ENCODE results near the gene ST3GAL3.

ST3GAL3 gene

GRCh38 chr1:43789604-43790550 lies 82.5 kb downstream of the ST3GAL3 start:
- no peak for DNase-seq

- no peak for DNase-seq
These were observed 83.9 kb downstream of the ST3GAL3 start for GRCh38 chr1:43791243-43791642.

- no peak for DNase-seq
These were observed 88.8 kb downstream of the ST3GAL3 start for GRCh38 chr1:43796111-43796581.

DNA sequence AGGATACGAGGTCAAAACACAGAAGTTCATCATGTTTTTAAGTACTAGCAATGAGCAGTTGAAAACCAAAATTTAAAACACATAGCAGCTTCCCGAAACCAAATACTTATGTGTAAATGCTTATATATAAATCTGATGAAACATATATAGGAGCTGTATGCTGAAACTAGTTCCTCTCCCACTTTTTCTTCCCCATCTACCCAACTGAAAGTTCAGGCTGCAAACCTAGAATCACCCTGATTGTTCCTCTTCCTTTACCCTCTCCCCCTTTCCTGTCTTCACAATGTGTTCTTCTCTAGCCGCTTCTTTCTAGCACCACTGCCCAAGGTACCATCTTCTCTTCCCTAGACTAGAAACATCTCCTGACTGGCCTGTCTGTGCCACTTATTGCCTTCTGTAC lies 90.6 kb downstream of the ST3GAL3 start:
- no peak for DNase-seq

DNA sequence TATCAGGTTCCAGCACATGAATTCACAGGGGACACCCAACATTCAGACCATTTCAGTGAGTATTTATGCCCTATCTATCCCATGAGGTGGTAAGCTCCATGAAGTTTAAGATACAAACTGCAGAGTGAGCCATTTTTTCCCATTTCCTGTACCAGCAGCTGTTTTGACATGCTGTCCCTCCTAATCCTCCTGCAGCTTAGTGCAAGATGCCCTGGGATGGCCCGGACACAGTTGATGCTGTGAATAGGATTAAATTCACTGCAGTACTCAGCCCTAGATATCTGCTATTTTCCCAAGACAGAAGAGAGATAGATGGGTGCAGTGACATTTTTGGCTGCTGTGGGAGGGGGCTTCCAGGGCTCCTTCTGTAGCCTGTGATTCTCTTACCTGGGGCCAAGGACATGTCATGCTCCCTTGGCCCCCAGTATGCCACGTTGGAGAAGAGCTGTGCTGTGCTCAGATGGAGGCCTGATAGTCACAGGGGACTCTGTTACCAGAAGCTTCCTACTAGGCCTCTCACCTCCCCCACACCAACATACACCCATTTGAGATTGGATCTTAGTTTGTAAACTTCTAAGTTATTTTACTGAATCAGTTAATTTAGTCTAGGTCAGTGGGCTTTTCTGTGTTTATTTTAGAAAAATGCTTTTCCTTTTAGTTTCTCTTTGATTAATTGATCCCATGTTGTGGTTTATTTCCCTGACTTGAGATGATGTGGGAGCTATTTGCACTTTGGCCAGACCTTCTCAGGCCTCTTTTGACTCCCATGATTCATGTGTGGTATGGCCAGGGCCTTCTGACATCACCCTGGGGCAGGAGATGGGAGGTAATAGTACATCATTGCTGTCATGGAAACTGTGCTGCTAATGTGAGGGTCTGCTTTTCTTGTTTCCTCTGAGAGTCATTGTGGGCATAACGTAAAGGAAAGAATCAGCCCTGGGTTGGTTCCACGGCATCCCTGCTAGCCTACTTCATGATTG lies 92.6 kb downstream of the ST3GAL3 start:
- DNase-seq = no peak

DNA sequence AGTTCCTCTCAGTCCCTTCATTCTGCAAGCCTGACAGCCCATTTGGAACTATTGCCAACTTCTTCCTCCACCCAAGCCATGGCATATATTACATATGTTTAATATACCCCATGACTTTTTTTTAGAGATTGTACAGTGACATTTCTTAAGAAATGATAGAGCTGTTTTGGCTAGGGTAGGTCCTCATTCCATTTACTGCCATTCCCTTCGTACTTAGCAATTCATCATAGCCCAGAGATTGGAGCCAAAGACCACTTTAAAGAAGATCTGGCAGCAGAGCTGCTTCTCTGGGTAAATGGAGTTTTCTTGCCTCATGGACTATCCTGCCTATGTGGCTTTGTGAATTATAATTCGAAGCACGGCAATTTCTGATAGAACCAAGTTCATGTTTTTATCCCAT lies 93.4 kb downstream of the ST3GAL3 start:
- no peak for DNase-seq

- DNase-seq = no peak
These were observed 93.9 kb downstream of the ST3GAL3 start for GRCh38 chr1:43801203-43801602.

- no peak for DNase-seq
These were observed 95.1 kb downstream of the ST3GAL3 start for GRCh38 chr1:43802356-43802980.

DNA sequence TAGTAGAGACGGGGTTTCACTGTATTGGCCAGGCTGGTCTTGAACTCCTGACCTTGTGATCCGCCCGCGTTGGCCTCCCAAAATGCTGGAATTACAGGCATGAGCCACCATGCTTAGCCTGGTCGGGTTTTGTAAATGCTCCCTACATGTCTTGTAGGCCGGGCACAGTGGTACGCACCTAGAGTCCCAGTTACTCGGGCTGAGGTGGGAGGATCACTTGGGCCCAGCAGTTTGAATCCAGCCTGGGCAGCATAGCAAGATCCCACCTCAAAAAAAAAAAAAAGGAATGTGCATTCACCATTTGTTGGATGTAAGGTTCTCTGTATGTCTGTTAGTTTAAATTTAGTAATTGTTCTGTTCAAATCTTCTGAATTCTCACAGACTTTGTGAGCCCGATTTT lies 95.8 kb downstream of the ST3GAL3 start:
- no peak for DNase-seq

DNA sequence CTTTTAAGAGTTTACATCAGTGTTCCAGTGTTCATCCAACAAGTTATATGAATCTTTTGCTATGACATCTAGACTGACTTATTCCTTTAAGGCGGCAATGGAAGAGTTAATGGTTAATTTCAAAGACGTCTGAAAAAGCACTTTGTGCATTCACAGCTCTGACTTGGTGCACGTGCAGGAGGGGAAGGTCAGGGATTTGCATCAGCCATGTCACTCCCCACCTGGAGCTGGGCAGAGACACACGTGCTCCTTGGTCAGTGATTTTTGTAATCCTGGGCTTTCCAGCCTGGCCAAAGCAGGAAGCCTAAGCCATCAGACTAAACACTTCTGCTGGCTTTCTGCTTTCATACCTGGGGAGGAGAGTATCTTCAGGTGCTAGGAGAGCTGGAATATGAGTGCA lies 96.3 kb downstream of the ST3GAL3 start:
- DNase-seq = no peak

GRCh38 chr1:43804569-43804968 lies 97.2 kb downstream of the ST3GAL3 start:
- no peak for DNase-seq

DNA sequence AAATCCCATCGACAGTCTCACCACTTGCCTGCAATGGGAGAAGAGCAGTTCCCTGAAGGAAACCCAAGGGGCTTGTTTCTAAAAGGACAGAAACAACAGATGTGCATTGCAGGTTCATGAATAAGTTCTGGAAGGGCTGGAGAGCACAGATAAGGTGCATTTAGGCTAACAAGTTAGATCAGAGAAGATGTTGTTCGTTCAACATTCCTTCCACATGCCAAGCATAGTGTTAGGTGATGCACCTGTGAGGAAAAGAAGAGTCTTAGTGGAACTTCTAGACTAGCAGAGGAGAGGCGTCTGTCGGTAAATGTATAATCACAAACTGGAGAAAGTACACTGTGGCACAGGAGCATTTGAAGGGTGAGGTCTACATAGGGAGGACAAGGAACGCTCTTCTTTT lies 98.0 kb downstream of the ST3GAL3 start:
- no peak for DNase-seq

DNA sequence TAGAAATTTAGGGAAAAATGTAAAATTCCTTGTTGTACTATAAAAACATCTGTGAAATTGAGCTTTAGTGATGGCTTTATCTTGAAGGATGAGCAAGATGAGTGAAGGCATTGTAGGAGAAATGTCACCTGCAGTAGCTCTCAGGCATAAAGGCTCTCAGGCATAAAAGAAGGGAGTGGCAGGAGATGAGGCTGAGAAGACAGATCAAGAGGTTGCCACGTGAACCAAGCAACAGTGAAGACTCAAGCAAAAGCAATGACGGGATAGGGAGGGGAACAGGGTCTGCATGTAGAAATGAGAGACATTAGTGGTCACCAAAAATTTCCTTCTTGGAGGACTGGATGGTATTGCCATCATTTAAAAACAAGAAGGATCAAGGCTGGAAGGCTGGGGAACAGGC lies 98.8 kb downstream of the ST3GAL3 start:
- no peak for DNase-seq

DNA sequence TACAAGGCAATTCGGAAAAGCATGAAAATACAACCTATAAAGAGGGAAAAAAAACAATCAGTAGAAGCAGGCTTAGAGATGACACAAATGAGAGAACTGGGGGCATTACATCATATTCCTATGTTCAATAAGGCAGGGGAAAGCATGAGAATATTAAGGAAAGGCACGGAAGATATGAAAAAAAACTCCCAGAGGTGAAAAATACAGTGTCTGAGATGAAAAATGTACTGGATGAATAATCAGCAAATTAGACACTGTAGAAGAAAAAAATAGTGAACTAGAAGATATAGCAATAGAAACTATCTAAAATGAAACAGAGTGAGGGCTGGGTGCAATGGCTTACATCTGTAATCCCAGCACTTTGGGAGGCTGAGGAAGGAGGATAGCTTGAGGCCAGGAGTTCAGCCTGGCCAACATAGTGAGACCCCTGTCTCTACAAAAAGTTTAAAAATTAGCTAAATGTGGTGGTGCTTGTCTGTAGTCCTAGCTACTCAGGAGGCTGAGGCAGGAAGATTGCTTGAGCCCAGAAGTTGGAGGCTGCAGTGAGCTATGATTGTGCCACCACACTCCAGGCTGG lies 101.8 kb downstream of the ST3GAL3 start:
- no peak for DNase-seq

GRCh38 chr1:43812579-43812978 lies 105.2 kb downstream of the ST3GAL3 start:
- DNase-seq = no peak

GRCh38 chr1:43814401-43814800 lies 107.1 kb downstream of the ST3GAL3 start:
- DNase-seq = no peak

- DNase-seq = no peak
These were observed 110.1 kb downstream of the ST3GAL3 start for GRCh38 chr1:43817304-43817939.

DNA sequence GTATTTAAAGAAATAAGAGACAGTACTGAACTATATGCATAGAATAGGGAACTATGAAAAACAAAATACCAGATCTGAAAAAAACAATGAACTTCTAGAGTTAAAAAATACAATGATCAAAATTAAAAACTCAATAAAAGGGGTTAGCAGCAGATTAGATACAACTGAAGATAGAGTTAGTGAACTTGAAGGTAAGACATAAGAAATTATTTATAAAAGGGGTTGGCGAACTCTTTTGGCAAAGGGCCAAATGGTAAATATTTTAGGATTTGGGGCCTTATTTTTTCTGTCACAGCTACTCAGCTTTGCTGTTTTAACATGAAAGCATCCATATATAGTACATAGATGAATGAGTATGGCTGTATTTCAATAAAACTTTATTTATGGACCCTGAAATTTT lies 111.4 kb downstream of the ST3GAL3 start:
- DNase-seq = no peak

DNA sequence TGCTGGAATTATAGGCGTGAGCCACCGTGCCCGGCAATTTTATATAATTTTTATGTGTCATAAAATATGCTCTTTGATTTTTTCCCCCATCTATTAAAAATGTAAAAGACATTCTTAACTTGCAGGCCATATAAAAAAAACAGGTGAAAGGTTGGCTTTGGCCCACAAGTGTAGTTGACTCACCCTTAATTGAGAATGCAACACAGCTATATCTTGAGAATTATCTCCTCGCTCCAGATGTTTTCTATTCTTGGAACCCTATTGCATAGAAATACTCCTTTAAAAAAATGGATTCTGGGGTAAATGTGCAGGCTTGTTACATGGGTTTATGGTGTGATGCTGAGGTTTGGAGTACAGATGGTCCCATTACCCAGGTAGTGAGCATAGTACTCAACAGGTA lies 112.0 kb downstream of the ST3GAL3 start:
- peak; percentile 55 for DNase-seq

GRCh38 chr1:43821471-43821870 lies 114.1 kb downstream of the ST3GAL3 start:
- no peak for DNase-seq

- no peak for DNase-seq
These were observed 114.8 kb downstream of the ST3GAL3 start for GRCh38 chr1:43822040-43822690.

DNA sequence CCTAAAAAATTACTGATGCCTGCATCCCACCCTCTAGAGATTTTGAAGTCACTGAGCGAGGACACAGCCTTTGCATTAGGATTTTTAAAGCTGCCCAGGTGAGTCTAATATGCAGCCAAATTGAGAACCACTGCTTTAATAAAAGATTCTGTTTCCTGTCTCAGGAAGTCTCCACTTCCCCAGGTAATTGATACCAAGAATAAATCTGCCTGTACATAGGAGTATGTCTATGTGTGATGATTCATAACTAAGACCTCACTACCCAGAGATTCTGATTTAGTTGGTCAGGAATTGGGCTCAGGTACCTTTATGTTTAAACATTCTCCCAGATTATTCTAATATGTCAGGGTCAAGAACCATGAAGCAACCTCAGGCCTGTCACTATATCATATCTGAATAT lies 117.5 kb downstream of the ST3GAL3 start:
- no peak for DNase-seq
